Stimulated activated naive CD4-positive, alpha-beta T cell (primary cell): ENCODE data around the gene QTRT2.

Source experiments
- DNase-seq, 6 experiments: peaks; one replicate each; lab custom pipeline; 2025; lab: John Stamatoyannopoulos, UW

The QTRT2 gene

GRCh38 chr3:114078126-114078525, 21.6 kb downstream of the QTRT2 start:
- no peak for DNase-seq

DNA sequence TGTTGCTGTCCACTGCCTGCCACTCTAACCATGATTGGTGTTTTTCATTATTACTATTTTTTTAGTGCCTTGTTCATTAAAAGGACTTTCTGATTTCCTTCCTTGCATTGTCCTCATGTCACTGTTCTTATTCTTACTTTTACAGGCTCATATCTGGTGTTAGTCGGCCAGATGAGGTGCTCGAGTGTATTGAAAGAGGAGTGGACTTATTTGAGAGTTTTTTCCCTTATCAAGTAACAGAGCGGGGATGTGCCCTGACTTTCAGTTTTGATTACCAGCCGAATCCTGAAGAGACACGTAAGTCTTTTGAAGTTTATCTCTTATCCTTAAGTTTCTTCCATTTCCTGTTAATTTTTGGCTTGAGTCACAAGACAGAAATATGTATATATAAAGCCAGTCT, 23.2 kb downstream of the QTRT2 start:
- no peak for DNase-seq

DNA sequence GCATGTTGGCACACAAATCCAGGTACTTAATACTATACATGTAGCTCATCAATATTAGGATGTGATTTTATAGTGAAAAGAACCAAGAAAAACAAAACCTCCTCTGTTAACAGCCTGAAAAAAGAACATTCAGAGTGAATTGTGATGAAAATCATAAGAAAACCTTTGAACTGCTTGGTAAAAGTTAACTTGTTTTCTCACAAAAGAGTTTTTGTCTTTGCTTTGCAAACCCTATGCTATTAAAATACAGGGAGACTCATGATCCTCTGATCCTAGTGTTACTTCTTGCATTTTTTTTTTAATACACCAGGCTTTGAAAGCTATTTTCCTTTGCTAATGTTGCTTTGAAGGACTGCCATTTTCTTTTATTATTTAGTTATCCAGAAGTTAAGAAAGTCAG, 23.7 kb downstream of the QTRT2 start:
- no peak for DNase-seq

DNA sequence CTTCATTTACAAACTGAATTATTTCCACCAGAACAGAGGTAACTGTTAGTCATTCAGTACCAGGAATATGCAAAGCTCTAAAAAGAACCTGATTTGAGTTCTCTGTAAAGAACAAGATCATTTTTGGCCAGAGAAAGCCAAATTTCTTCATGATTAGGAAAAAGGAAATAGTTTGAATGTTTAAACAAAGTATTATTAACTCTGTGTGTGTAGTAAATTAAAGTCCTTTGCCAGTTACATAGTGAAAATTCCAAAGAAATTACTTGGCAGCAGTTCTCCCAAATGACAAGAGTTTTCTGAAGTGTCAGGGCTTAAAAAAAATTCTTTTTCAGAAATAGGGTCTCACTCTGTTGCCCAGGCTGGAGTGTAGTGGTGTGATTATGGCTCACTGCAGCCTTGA, 24.5 kb downstream of the QTRT2 start:
- DNase-seq = no peak

DNA sequence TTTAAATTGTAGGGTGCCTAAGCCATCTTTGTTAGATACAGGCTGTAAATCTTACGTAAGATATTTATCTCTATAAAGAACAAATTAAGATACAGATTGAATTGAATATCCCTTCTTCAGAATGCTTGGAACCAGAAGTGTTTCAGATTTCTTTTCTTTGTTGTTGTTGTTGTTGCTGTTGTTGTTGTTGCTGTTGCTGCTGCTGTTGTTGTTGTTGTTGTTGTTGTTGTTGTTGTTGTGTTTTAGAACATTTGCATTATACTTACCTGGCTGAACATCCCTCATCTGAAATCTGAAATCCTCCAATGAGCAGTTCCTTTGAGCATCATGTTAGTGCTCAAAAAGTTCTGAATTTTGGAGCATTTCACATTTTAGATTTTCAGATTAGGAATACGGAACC, 26.6 kb downstream of the QTRT2 start:
- DNase-seq = no peak

DNA sequence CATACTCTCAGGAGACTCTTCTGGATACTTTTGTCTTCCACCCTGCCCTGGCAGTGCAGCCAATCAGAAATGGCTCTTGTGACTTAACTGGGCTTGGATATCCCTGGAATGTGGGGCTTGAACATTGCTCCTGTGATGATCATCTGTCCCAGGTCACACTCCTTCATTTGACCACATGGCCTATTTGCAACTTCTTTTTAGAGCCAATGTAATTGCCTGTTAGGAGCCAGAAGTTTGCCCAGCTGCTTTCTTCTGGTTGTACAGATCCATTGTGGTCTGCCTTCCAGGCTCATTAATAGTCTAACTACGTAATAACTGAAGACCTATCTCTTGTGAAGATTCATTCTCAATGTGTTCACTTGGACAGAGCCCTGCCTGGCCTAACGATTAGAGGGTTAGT, 29.8 kb downstream of the QTRT2 start:
- no peak for DNase-seq

DNA sequence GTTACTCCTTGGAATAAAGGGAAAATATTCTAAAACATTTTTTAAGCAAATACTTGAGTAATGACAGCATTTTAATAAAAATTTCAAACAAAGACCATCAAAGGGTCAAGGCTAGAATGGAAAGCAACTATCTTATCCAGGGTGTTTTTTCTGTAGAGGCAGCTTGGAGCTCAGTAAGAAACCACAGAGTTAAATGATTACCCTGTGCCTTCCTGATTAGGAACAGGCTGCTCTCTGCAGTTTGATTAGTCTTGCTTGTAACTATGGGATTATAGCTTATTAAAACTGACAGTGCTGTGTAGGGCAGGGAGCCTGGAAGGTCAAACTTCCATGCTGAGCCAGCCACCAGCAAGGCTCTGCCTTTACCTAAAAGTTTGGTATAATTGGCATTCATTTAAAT, 33.1 kb downstream of the QTRT2 start:
- DNase-seq = no peak

DNA sequence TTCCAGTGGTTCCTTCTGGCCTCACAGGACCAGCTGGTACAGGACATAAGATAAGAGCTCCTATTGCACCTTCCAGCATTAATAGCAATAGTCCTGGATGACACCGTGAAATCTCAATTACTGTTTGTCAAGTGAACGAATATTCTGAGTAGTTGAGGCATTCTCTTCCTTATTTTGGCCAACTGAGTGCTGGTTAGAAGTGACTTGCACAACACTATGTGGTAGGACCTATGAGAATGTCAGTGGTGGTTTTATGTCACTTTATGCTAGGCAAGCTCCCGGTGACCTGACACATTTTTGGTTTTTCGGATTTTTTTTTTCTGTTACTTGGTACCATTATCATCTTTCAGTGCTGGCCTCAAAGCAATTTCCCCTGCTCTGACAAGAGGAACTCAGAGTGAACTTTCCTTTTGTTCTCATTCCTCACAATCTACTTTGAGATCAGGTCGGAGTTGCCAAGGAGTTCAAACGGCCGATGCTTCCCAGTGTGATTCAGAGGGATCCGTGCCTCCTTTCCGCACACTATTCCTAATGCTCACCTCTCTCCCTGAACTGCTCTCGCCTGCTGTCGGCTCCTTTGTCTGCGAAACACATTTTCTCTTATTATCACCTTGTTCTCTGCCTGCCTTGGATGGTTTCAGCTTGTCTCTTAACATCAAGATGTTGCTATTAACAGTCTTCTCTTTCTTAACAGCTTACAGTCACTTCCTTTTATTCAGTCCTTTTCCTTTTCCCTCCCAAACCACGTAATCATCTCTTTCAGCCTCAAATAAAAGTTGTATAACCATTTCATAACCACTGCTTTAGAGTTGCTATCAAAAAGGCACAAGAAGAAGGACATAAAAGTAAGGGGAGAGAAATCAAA, 35.8 kb downstream of the QTRT2 start:
- DNase-seq = no peak

DNA sequence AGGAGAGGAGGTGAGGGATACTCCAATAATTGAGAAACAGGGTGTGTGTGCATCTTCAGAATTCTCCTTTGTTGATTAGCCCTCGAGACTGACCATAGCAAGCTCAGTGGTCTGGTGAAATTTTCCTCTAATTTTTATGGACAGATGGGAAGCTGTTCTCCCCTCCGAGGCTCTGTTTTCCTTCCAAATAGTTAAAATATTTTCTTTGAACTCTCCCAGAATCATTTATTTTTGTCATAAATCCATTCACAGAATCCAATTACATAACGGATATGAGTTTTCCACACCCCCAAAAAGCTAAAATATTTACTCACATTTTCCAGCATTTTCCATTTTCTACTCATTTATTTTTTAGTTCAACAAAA, 36.5 kb downstream of the QTRT2 start:
- no peak for DNase-seq

DNA sequence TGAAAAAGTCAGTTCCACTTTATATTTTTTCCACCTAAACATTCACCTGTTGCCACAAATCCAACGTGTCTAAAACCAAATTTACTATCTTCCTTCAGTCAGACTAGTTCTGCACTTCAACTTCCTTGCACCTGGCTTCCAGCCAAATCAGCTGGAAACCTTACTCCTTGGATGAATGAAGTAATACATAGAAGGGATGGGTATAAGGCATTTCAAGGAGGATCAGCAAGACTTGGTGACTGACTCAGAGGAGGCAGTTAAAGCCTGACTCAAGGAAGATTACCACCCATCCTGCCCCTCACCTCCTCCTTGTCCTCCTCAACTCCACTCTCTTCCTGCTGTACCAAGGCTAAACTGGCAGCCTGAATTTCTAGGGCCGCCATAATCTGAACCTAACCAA, 37.1 kb downstream of the QTRT2 start:
- DNase-seq = no peak

DNA sequence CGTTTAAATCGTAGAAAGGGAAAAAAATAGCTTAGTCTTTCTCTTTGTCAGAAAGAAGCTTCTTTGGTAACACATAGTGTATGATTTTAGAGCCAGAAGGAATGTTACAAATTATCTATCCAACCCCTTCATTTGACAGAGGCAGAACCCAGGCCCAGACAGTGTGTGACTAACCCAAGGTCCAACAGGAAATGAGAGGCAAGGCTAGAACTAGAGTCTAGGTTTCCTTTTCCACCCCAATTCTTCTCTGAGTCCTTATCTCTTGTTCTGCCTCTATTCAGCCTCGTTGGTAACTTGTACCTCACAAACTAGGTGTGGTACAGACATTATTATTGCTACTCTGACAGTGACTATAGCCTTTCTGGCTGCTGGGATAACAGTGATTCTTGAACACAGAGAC, 39.3 kb downstream of the QTRT2 start:
- DNase-seq = no peak

- DNase-seq = no peak
Measured at GRCh38 chr3:114101101-114101500, 44.6 kb downstream of the QTRT2 start.

DNA sequence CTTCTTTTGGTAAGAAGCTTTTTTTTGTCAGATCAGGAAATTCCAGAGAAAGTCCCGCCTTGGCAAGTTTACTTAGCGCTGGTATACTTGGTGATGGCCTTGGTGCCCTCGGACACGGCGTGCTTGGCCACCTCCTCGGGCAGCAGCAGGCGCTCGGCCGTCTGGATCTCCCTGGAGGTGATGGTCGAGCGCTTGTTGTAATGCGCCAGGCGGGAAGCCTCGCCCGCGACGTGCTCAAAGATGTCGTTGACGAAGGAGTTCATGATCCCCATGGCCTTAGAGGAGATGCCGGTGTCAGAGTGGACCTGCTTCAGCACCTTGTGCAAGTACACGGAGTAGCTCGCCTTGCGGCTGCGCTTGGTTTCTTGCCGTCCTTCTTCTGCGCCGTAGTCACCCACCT, 46.6 kb downstream of the QTRT2 start:
- DNase-seq = no peak

DNA sequence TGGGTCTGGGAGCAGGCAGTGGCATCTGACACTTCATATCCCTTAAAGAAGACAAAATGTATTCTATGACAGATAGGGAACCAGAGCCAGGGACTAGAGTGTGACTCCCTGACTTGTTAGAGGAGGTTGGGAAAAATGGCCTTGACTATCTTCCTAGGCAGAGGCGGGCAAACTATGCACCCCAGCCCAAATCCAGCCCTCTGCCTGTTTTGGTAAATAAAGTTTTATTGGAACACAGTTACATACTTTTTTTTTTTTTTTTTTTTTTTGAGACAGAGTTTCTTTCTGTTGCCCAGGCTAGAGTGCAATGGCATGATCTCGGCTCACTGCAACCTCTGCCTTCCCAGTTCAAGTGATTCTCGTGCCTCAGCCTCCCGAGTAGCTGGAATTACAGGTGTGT, 47.3 kb downstream of the QTRT2 start:
- no peak for DNase-seq

- no peak for DNase-seq
Measured at GRCh38 chr3:114104414-114104813, 47.9 kb downstream of the QTRT2 start.

GRCh38 chr3:114108137-114108536, 51.6 kb downstream of the QTRT2 start:
- no peak for DNase-seq

GRCh38 chr3:114110439-114110838, 53.9 kb downstream of the QTRT2 start:
- DNase-seq = no peak

DNA sequence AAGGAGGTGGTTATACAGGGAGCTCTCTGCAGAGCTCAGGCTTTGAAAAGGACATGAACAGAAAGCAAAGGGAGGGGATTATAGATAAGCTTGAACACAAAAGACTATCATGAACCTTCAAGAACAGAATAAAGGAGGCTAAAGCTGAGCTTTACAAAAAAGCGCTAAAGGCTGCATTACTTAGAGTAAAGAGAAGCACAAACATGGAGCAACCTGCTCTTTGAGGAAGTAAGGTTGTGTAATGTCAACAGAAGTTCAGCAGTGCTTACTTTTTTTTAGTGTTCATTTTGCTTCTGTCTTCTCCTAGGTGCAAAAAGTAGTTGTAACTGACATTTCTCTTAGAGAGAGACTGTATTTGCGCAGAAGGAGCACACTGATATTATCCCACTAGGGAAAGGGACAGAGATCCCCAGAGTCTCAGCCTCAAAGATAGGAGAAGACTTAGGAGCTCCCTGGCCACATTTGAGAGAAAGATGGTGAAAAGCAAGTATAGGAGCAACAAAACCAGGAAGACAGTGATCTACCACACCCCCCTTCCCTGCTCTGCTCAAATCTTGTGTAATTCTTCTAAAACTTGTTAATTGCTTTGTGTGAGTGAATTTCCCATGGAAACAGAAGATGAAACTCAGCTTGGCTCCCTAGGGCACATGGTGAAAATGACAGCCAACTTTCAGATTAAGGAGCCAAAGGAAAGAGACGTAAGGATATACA, 54.7 kb downstream of the QTRT2 start:
- DNase-seq = no peak

GRCh38 chr3:114112696-114113095, 56.2 kb downstream of the QTRT2 start:
- no peak for DNase-seq

DNA sequence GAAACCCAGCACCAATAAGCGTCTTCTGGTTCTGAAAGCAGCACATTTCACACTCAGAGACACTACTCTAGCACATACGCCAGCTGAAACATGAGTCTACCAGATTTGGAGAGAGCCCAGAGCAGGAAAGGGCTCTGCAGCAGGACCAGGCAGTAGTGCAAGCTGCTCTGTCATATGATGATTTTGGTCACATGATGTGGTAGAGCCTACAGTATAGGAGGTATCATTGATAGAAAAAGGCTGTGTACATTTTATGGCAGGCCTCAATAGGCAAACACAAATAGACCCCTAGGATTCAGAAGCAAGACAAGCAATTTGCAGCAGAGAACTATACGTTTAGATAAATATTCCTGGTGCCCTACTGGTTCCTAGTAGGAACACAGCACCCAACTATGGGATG, 58.2 kb downstream of the QTRT2 start:
- no peak for DNase-seq

GRCh38 chr3:114115143-114115542, 58.6 kb downstream of the QTRT2 start:
- no peak for DNase-seq

- DNase-seq = no peak
Measured at GRCh38 chr3:114119776-114120175, 63.2 kb downstream of the QTRT2 start.

GRCh38 chr3:114120211-114120610, 63.7 kb downstream of the QTRT2 start:
- no peak for DNase-seq
